IMR-90 (cell line): Measurements from ENCODE around the gene PLAAT3. TPM values are rescaled to one million over a fixed set of nuclear protein-coding genes. Genes with fewer than 3 reads are reported as not detected.

Experiments used
- ATAC-seq: fragments of 200-7000 bp; cut with Tn5 transposase; 2 replicates; pipeline ENCODE4 v1.9.1; 2020; ENCODE audit warnings: low read depth, mild to moderate bottlenecking, moderate library complexity
- BruUV-seq: library from RNA; stranded (reverse); fragments of 400-500 nt; replicated peaks from 2 replicates; lab custom pipeline; 2021; lab: Mats Ljungman, UMichigan
- CTCF ChIA-PET: fragments of 300-600 bp; formaldehyde crosslinking; extraction: SDS; loops from one replicate; lab custom pipeline; 2021; ENCODE audit warnings: antibody characterized with exemption; lab: Yijun Ruan, JAX
- POLR2A ChIA-PET: fragments of 300-600 bp; sonication (Branson Sonifier 250); formaldehyde crosslinking; loops from one replicate; lab custom pipeline; 2022; ENCODE audit warnings: antibody characterized with exemption; ENCODE audit not compliant: unreplicated experiment; lab: Charles Lee
- DNase-seq: peaks from one replicate; pipeline ENCODE4 v3.0.0; 2013
- H2AFZ ChIP-seq: replicated peaks from 2 replicates; pipeline ENCODE3; 2013; ENCODE audit warnings: low read length, mild to moderate bottlenecking; ENCODE audit not compliant: poor library complexity
- H2AK5ac ChIP-seq: 2 replicates; pipeline ENCODE4 v1.6.1; 2013; ENCODE audit warnings: low read depth, low read length, inconsistent platforms
- H2AK9ac ChIP-seq: replicated peaks from 2 replicates; pipeline ENCODE3; 2013; ENCODE audit warnings: mild to moderate bottlenecking, low read depth, low read length, moderate library complexity; ENCODE audit not compliant: poor library complexity
- H2BK120ac ChIP-seq: 2 replicates; pipeline ENCODE4 v1.6.1; 2013; ENCODE audit warnings: low read depth, low read length, inconsistent platforms
- H2BK15ac ChIP-seq: 3 replicates; pipeline ENCODE4 v1.6.1; 2013; ENCODE audit warnings: low read depth, low read length, inconsistent platforms
- H2BK20ac ChIP-seq: 2 replicates; pipeline ENCODE4 v1.6.1; 2013; ENCODE audit warnings: low read depth, mild to moderate bottlenecking, inconsistent platforms, low read length, moderate library complexity
- H2BK5ac ChIP-seq: 2 replicates; pipeline ENCODE4 v1.6.1; 2013; ENCODE audit warnings: mild to moderate bottlenecking, low read depth, low read length, inconsistent platforms; ENCODE audit not compliant: poor library complexity, severe bottlenecking
- H3K14ac ChIP-seq: replicated peaks from 2 replicates; pipeline ENCODE4 v1.6.1; 2013; ENCODE audit warnings: low read depth, low read length, inconsistent platforms
- H3K18ac ChIP-seq: 2 replicates; pipeline ENCODE4 v1.6.1; 2013; ENCODE audit warnings: low read depth, low read length, control low read depth
- H3K23ac ChIP-seq: 2 replicates; pipeline ENCODE4 v1.6.1; 2013; ENCODE audit warnings: low read depth, low read length, inconsistent platforms
- H3K27ac ChIP-seq: 2 replicates; pipeline ENCODE4 v1.5.1; 2013; ENCODE audit warnings: mild to moderate bottlenecking, control low read depth, low read length; ENCODE audit not compliant: insufficient read depth
- H3K27me3 ChIP-seq: 2 replicates; pipeline ENCODE4 v1.6.1; 2013; ENCODE audit warnings: low read length; ENCODE audit not compliant: control insufficient read depth, insufficient read depth
- H3K36me3 ChIP-seq: 2 replicates; pipeline ENCODE4 v1.6.1; 2013; ENCODE audit warnings: low read length, mixed read lengths; ENCODE audit not compliant: control insufficient read depth, insufficient read depth
- H3K4ac ChIP-seq: 2 replicates; pipeline ENCODE4 v1.6.1; 2013; ENCODE audit warnings: low read depth, low read length, inconsistent platforms
- H3K4me1 ChIP-seq: 2 replicates; pipeline ENCODE4 v1.6.1; 2013; ENCODE audit warnings: low read length, mixed read lengths; ENCODE audit not compliant: control insufficient read depth, insufficient read depth
- H3K4me2 ChIP-seq: 2 replicates; pipeline ENCODE4 v1.6.1; 2013; ENCODE audit warnings: low read depth, mild to moderate bottlenecking, control low read depth, low read length, moderate library complexity
- H3K4me3 ChIP-seq: 2 replicates; pipeline ENCODE4 v1.5.1; 2013; ENCODE audit warnings: low read depth, mild to moderate bottlenecking, control low read depth, low read length, moderate library complexity; ENCODE audit not compliant: insufficient read depth
- H3K56ac ChIP-seq: 2 replicates; pipeline ENCODE4 v1.6.1; 2013; ENCODE audit warnings: low read length, inconsistent platforms; ENCODE audit not compliant: insufficient read depth; ENCODE audit errors: extremely low read depth
- H3K79me1 ChIP-seq, 2 experiments: 2 replicates each; pipeline ENCODE4 v1.6.1; 2013; ENCODE audit warnings: low read length in 2 of 2, inconsistent platforms in 1 of 2, low read depth in 1 of 2
- H3K9ac ChIP-seq: 2 replicates; pipeline ENCODE4 v1.6.1; 2013; ENCODE audit warnings: low read depth, low read length, control low read depth
- H3K9me1 ChIP-seq: 2 replicates; pipeline ENCODE4 v1.6.1; 2013; ENCODE audit warnings: low read length, inconsistent platforms; ENCODE audit not compliant: insufficient read depth
- H3K9me3 ChIP-seq: 2 replicates; pipeline ENCODE4 v1.6.1; 2013; ENCODE audit warnings: low read length; ENCODE audit not compliant: control insufficient read depth, insufficient read depth
- H4K20me1 ChIP-seq: 2 replicates; pipeline ENCODE4 v1.6.1; 2013; ENCODE audit warnings: low read length, inconsistent platforms; ENCODE audit not compliant: insufficient read depth
- H4K5ac ChIP-seq: 2 replicates; pipeline ENCODE4 v1.6.1; 2013; ENCODE audit warnings: mild to moderate bottlenecking, low read depth, low read length, control low read depth
- H4K8ac ChIP-seq, 2 experiments: 2 replicates each; pipeline ENCODE4 v1.6.1; 2013; ENCODE audit warnings: low read depth in 2 of 2, low read length in 2 of 2, control low read depth in 1 of 2, inconsistent platforms in 1 of 2
- H4K91ac ChIP-seq: 2 replicates; pipeline ENCODE4 v1.6.1; 2013; ENCODE audit warnings: low read depth, low read length, inconsistent platforms; ENCODE audit not compliant: insufficient read depth
- BHLHE40 ChIP-seq: fragments of 150-350 bp; IDR thresholded peaks from 2 replicates; pipeline ENCODE4 v1.6.1; 2016; ENCODE audit warnings: mild to moderate bottlenecking, low read depth, low read length
- CEBPB ChIP-seq: IDR thresholded peaks from 2 replicates; pipeline ENCODE4 v1.6.1; 2012; ENCODE audit warnings: low read depth, low read length, improper control_type of control experiment
- CHD1 ChIP-seq: IDR thresholded peaks from 2 replicates; pipeline ENCODE4 v1.6.1; 2012; ENCODE audit warnings: low read depth, low read length, improper control_type of control experiment
- ELK1 ChIP-seq: fragments of 150-350 bp; IDR thresholded peaks from 2 replicates; pipeline ENCODE4 v1.6.1; 2016; ENCODE audit warnings: low read depth, mild to moderate bottlenecking, low read length, moderate library complexity, borderline replicate concordance
- FOS ChIP-seq: fragments of 150-350 bp; IDR thresholded peaks from 2 replicates; pipeline ENCODE4 v1.6.1; 2016; ENCODE audit warnings: low read depth, low read length
- MAFK ChIP-seq: IDR thresholded peaks from 2 replicates; pipeline ENCODE4 v1.6.1; 2012; ENCODE audit warnings: low read depth, low read length, improper control_type of control experiment
- MAZ ChIP-seq: IDR thresholded peaks from 2 replicates; pipeline ENCODE4 v1.6.1; 2012; ENCODE audit warnings: low read depth, mild to moderate bottlenecking, low read length, improper control_type of control experiment, moderate library complexity, borderline replicate concordance
- MXI1 ChIP-seq: IDR thresholded peaks from 2 replicates; pipeline ENCODE4 v1.6.1; 2012; ENCODE audit warnings: low read depth, mild to moderate bottlenecking, low read length, moderate library complexity, borderline replicate concordance
- NFE2L2 ChIP-seq: fragments of 150-350 bp; IDR thresholded peaks from 2 replicates; pipeline ENCODE4 v1.6.1; 2016; ENCODE audit warnings: low read depth, mild to moderate bottlenecking, low read length
- POLR2A ChIP-seq: IDR thresholded peaks from 2 replicates; pipeline ENCODE4 v1.6.1; 2012; ENCODE audit warnings: mild to moderate bottlenecking, low read depth, low read length
- RCOR1 ChIP-seq: IDR thresholded peaks from 2 replicates; pipeline ENCODE4 v1.6.1; 2012; ENCODE audit warnings: mild to moderate bottlenecking, low read length, improper control_type of control experiment; ENCODE audit not compliant: insufficient replicate concordance
- RFX5 ChIP-seq: IDR thresholded peaks from 2 replicates; pipeline ENCODE4 v1.8.0; 2012; ENCODE audit warnings: low read depth, mild to moderate bottlenecking, low read length, moderate library complexity
- SMC3 ChIP-seq: fragments of 150-350 bp; IDR thresholded peaks from 2 replicates; pipeline ENCODE4 v1.6.1; 2016; ENCODE audit warnings: low read depth, mild to moderate bottlenecking, antibody characterized with exemption, low read length, moderate library complexity
- WGBS, 2 experiments: methylation state at CpG; one replicate each; pipeline versions ENCODE4 v1.1.5 to v1.1.7; 2013; ENCODE audit warnings: missing lambda C conversion rate in 2 of 2; ENCODE audit not compliant: insufficient read length in 1 of 2; ENCODE audit errors: extremely low coverage in 2 of 2; 5-methylcytosine and 5-hydroxymethylcytosine counted together
- dilution Hi-C: fragments of 300-500 bp; cut with HindIII; formaldehyde crosslinking; loops from one replicate; pipeline ENCODE4 v1.14.3; 2018; ENCODE audit warnings: low sequenced_read_pairs; ENCODE audit not compliant: unreplicated experiment
- in situ Hi-C: fragments of 300-500 bp; cut with MboI; formaldehyde crosslinking; loops from 3 replicates; pipeline ENCODE4 v1.14.3; 2019; ENCODE audit warnings: low sequenced_read_pairs, inconsistent platforms, mixed read lengths
- intact Hi-C: fragments of 100-400 bp; cut with micrococcal nuclease; formaldehyde crosslinking; loops from 2 replicates; pipeline ENCODE4 v1.10.0; 2022
- polyA plus RNA-seq, 3 experiments: library from polyadenylated mRNA; depleted of rRNA; stranded (reverse); fragments of >200 nt; gene quantifications; 2 replicates each; pipeline ENCODE4 v1.2.3, GENCODE V29; 2012; ENCODE audit warnings: low replicate concordance in 1 of 3
- total RNA-seq: library from RNA; depleted of rRNA; stranded (reverse); fragments of >200 nt; gene quantifications from 2 replicates; pipeline ENCODE4 v1.2.3, GENCODE V29; 2012
- TF ChIP-seq, protein P1 (sequence below): conservative IDR thresholded peaks from 2 replicates; pipeline ENCODE4 v1.5.1; 2012; ENCODE audit warnings: mild to moderate bottlenecking, low read depth, low read length, improper control_type of control experiment
- TF ChIP-seq, protein P2 (sequence below): fragments of 150-350 bp; IDR thresholded peaks from 2 replicates; pipeline ENCODE4 v1.6.1; 2017; ENCODE audit warnings: mild to moderate bottlenecking, antibody characterized with exemption, low read length, low read depth

Gene PLAAT3
- total and polyA plus RNA-seq, 2 of the 4 experiments (the other 2 are of a cell fraction) = 3.2 to 3.9 TPM

GRCh38 chr11:63548178-63548577 is 66.1 kb downstream of the PLAAT3 start:
- H2AK5ac ChIP-seq = no peak overlapping the region
- H3K4me1 ChIP-seq = no peaks in the 10 kb centered on the region
- no peak overlapping the region for H3K27ac ChIP-seq
- no peak overlapping the region for H3K4me3 ChIP-seq
- WGBS, 2 experiments = 24% methylated on average over 4 of the region's 4 CpGs; no CpG with 5 or more reads in 1 of the 2 experiments
- no peak overlapping the region for H4K8ac ChIP-seq
- dilution Hi-C loops = no loop called here
- no peaks in the 10 kb centered on the region for H3K36me3 ChIP-seq
- peaks cover 8% of the 10 kb centered on the region for H3K27me3 ChIP-seq
- ChIA-PET CTCF (no interaction called here), POLR2A (no interaction called here)
- H3K56ac ChIP-seq = no peak overlapping the region
- no peak overlapping the region for H3K23ac ChIP-seq
- H3K18ac ChIP-seq = no peak overlapping the region
- no peak overlapping the region for H3K9ac ChIP-seq
- no peak overlapping the region for H2BK20ac ChIP-seq
- no peak overlapping the region for H2AK9ac ChIP-seq
- no peak overlapping the region for H3K14ac ChIP-seq
- BruUV-seq = no TSS peak
- no peak overlapping the region for H3K4me2 ChIP-seq
- ATAC-seq (no peak), DNase-seq (no peak)
- no peaks in the 10 kb centered on the region for H3K79me1 ChIP-seq
- intact Hi-C loops = no loop called here
- no peak overlapping the region for H3K4ac ChIP-seq
- no peak overlapping the region for H4K5ac ChIP-seq
- H4K91ac ChIP-seq = no peak overlapping the region
- in situ Hi-C loops = no loop called here
- H2BK120ac ChIP-seq = no peak overlapping the region
- no peaks in the 10 kb centered on the region for H4K20me1 ChIP-seq
- no peaks in the 10 kb centered on the region for H3K9me3 ChIP-seq
- H2AFZ ChIP-seq = no peak overlapping the region
- no peaks in the 10 kb centered on the region for H3K9me1 ChIP-seq
- no peak overlapping the region for H2BK5ac ChIP-seq
- no peak overlapping the region for H2BK15ac ChIP-seq
- TF ChIP-seq RCOR1 = no peak
- no peak for TF ChIP-seq SMC3
- no peak for TF ChIP-seq MAFK
- no peak for TF ChIP-seq BHLHE40
- TF ChIP-seq MXI1 = no peak
- TF ChIP-seq, protein P1, sequence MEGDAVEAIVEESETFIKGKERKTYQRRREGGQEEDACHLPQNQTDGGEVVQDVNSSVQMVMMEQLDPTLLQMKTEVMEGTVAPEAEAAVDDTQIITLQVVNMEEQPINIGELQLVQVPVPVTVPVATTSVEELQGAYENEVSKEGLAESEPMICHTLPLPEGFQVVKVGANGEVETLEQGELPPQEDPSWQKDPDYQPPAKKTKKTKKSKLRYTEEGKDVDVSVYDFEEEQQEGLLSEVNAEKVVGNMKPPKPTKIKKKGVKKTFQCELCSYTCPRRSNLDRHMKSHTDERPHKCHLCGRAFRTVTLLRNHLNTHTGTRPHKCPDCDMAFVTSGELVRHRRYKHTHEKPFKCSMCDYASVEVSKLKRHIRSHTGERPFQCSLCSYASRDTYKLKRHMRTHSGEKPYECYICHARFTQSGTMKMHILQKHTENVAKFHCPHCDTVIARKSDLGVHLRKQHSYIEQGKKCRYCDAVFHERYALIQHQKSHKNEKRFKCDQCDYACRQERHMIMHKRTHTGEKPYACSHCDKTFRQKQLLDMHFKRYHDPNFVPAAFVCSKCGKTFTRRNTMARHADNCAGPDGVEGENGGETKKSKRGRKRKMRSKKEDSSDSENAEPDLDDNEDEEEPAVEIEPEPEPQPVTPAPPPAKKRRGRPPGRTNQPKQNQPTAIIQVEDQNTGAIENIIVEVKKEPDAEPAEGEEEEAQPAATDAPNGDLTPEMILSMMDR = no peak
- TF ChIP-seq RFX5 = no peak
- no peak for TF ChIP-seq NFE2L2
- no peak for TF ChIP-seq ELK1
- no peak for TF ChIP-seq CEBPB
- no peak for TF ChIP-seq CHD1
- TF ChIP-seq FOS = no peak
- no peak for TF ChIP-seq MAZ
- no peak for TF ChIP-seq POLR2A
- TF ChIP-seq, protein P2, sequence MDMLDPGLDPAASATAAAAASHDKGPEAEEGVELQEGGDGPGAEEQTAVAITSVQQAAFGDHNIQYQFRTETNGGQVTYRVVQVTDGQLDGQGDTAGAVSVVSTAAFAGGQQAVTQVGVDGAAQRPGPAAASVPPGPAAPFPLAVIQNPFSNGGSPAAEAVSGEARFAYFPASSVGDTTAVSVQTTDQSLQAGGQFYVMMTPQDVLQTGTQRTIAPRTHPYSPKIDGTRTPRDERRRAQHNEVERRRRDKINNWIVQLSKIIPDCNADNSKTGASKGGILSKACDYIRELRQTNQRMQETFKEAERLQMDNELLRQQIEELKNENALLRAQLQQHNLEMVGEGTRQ = no peak
